Medulla oblongata (tissue), 1 donor: ENCODE results near the gene IFNL1.
"Not testable (repeated sequence)": the region's sequence is repeated elsewhere in the genome, so short reads cannot be mapped to it uniquely, and the experiment has no call there.

ENCODE experiments used
- DNase-seq: peaks from one replicate; pipeline ENCODE4 v3.0.0-alpha.2; 2015; ENCODE audit errors: extremely low spot score

Gene IFNL1

DNA sequence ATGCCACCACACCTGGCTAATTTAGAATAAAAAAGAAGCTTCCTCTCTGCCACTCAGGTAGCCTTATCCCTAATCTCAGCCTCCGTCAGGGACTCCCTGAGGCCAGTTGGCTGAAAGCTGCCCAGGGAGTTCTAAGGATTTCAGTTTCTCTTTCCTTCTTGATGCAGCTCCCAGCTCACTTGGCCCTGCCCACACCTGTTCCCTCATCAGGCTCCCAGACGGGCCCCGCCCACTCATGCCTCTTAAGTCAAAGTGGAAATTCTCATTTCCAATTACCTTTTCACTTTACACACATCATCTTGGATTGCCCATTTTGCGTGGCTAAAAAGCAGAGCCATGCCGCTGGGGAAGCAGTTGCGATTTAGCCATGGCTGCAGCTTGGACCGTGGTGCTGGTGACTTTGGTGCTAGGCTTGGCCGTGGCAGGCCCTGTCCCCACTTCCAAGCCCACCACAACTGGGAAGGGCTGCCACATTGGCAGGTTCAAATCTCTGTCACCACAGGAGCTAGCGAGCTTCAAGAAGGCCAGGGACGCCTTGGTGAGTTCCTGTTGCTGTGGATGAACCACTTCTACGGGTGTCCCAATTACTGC is at the start of gene IFNL1:
IFNL1 (plus strand) TSS at position 353 of the 591 bp plus-strand sequence; CDS start at position 368, 15 bp downstream.
- DNase-seq: no peak

- DNase-seq: no peak
These were observed 49.1 kb upstream of the IFNL1 start for GRCh38 chr19:39246951-39247669.

- no peak for DNase-seq
These were observed 48.2 kb upstream of the IFNL1 start for GRCh38 chr19:39247701-39248664.

GRCh38 chr19:39248806-39249205 is 47.4 kb upstream of the IFNL1 start, which contains the start of gene IFNL4:
IFNL4 (minus strand) TSS chr19:39248856.
- DNase-seq: no peak

GRCh38 chr19:39251081-39251480 is 45.1 kb upstream of the IFNL1 start:
- no peak for DNase-seq

- no peak for DNase-seq
These were observed 44.4 kb upstream of the IFNL1 start for GRCh38 chr19:39251846-39252245.

- DNase-seq: no peak
These were observed 43.7 kb upstream of the IFNL1 start for GRCh38 chr19:39252458-39252857.

- DNase-seq: no peak
These were observed 42.6 kb upstream of the IFNL1 start for GRCh38 chr19:39253374-39254149.

- DNase-seq: no peak
These were observed 41.5 kb upstream of the IFNL1 start for GRCh38 chr19:39254531-39255345.

DNA sequence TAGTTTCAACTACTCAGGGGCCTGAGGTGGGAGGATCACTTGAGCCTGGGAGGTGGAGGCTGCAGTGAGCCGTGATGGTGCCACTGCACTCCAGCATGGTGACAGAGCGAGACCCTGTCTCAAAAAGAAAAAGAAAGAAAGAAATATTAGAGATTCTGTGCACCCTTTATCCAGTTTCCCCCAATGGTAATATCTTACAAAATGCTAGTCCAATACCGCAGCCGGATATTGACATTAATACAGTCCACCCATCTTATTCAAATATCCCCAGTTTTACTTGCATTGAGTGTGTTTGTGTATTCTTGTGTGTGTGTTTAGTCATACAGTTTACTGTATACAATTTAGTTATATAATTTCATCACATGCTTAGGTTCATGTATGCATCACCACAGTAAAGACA is 39.0 kb upstream of the IFNL1 start:
- DNase-seq: no peak

DNA sequence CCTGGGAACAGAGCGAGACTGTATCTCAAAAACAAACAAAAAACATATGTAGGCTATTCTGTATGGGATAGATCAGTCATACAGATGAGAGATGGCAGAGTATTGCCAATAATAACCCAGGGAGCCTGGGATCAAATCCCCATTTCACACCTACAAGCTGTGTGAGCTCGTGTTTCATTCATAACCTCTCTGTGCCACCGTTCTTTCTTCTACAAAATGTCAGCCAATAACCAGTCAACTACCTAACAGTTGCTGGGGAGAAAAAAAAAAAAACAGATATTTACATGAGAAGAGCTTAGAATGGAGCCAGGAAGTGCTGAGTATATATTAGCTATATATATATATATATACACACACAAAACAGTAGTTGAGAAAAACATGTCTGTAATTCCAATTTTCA is 34.5 kb upstream of the IFNL1 start:
- DNase-seq: no peak

DNA sequence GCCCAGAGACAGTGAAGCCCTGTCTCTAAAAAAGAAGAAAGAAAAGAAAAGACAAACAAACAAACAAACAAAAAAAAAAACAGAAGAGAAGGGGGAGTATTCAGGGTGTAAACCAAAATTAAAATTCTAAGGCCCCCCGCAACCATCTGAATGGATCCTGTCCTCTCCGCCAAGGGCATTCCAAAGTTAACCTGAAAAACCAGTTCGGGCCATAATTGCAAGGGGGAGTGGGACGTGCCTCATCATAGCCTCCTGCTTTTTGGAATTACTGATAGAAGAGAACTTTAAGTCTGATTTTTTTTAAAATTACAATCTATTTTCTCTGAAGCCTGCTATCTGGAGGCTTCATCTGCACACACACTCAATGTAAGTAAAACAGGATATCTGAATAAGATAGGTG is 33.7 kb upstream of the IFNL1 start:
- no peak for DNase-seq

GRCh38 chr19:39263912-39264305 is 32.3 kb upstream of the IFNL1 start:
- DNase-seq: no peak

DNA sequence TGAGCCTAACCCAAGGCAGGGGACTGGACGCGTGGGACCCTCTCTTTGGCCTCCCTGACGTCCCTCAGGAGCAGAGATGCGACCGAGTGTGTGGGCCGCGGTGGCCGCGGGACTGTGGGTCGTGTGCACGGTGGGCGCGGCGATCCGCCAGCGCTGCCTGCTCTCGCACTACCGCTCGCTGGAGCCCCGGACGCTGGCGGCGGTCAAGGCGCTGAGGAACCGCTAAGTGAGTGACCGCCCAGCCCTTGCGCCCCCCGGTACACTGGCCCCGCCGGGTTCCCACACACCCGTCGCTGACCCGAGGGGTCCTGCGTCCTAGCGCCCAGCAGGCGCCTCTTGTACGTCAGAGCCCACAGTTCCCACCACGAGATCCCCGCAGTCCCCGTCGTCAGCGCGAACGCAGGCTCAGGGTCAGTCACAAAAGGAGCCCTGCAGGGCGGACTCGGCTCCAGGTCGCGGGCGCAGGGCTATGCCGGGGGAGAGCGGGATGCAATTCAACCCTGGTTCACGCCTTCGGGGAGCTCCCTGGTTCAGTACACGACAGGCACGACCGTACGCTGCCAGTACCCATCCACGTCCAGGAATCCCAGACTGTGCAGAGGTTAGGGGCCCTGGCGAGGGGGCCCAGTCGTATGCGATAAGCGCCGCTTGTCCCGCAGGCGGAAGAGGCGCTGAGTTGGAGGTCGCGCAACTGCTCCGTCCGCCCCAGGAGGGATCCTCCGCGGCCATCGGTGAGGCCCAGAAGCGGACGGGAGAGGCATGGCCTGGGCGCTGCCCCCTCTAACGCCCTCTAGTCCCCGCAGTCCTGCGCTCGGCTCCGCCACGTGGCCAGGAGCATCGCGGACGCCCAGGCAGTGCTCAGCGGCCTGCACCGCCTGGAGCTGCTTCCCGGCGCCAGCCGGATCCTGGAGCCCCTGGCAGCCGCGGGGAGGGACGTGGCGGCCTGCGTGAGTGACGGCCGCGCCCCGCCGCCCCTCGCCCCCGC is 31.6 kb upstream of the IFNL1 start:
- DNase-seq: no peak

DNA sequence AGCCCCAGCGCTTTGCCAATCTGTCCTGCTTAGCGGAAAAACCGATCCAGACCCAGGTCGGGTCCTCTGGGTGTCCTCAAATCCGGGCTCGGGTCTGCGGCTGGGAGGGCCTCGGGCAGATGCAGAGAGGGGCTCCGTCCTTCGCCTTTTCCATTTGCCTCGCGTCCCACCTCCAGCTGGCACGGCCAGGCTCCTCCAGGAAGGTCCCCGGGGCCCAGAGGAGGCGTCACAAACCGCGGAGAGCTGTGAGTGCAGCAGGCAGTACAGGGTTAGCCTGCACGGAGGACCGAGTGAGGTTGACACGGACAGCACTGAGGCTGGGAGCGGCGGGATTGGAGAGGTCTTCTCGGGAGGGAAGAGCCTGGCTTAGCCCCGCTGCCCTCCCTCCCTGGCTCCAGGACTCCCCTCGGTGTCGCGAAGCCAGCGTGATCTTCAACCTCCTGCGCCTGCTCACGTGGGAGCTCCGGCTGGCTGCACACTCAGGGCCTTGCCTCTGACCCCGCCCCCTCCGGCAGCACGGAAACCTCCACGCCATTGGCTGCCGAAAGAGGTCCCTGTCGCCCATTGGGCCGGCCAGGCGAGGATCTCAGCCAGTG is 30.8 kb upstream of the IFNL1 start:
- no peak for DNase-seq

GRCh38 chr19:39268085-39268484 is 28.1 kb upstream of the IFNL1 start, which contains the start of gene IFNL2:
IFNL2 (plus strand) TSS chr19:39268396; CDS start chr19:39268569, 173 bp downstream.
- DNase-seq: not testable (repeated sequence)

GRCh38 chr19:39268531-39269223 is 27.5 kb upstream of the IFNL1 start:
- DNase-seq: not testable (repeated sequence)

- not testable (repeated sequence) for DNase-seq
These were observed 26.8 kb upstream of the IFNL1 start for GRCh38 chr19:39269369-39269768.
